Naive thymus-derived CD4-positive, alpha-beta T cell (primary cell): ENCODE measurements around the gene PAH. TPM values are rescaled to one million over a fixed set of nuclear protein-coding genes. Genes with fewer than 3 reads are reported as not detected.
A peak's percentile ranks its signal among the peaks of the same experiment; 100 is the strongest.

Experiments
- ATAC-seq: fragments of 150-1000 bp; cut with Tn5 transposase; 2 replicates; pipeline ENCODE4 v1.10.0; 2021; ENCODE audit warnings: mild to moderate bottlenecking, moderate library complexity
- CTCF ChIA-PET: fragments of 350-600 bp; sonication (Branson Sonifier 250); formaldehyde crosslinking; loops from one replicate; lab custom pipeline; 2021; ENCODE audit warnings: antibody characterized with exemption; lab: Charles Lee
- POLR2A ChIA-PET: fragments of 350-600 bp; sonication (Branson Sonifier 250); formaldehyde crosslinking; loops from one replicate; lab custom pipeline; 2021; ENCODE audit warnings: antibody characterized with exemption, inconsistent platforms; lab: Charles Lee
- DNase-seq, 9 donors: peaks; one replicate each; pipeline versions ENCODE4 v3.0.0 to v3.0.0-alpha.2; 2020 to 2022; ENCODE audit warnings: mixed read lengths in 1 of 9
- H3K27ac ChIP-seq: one replicate; pipeline ENCODE4 v1.7.0; 2013; ENCODE audit warnings: mild to moderate bottlenecking, low read depth, low read length, moderate library complexity
- H3K27me3 ChIP-seq, 2 donors: one replicate each; pipeline ENCODE4 v1.7.0; 2013; ENCODE audit warnings: low read length in 2 of 2, mild to moderate bottlenecking in 2 of 2, moderate library complexity in 2 of 2; ENCODE audit not compliant: control insufficient read depth in 2 of 2, insufficient read depth in 2 of 2
- H3K36me3 ChIP-seq, 3 experiments: 1 replicate in 2 of 3; 2 replicates in 1 of 3; pipeline ENCODE4 v1.7.0; 2013; ENCODE audit warnings: low read length in 3 of 3, mild to moderate bottlenecking in 3 of 3, moderate library complexity in 1 of 3; ENCODE audit not compliant: insufficient read depth in 3 of 3, control insufficient read depth in 2 of 3
- H3K4me1 ChIP-seq, 2 donors: one replicate each; pipeline ENCODE4 v1.7.0; 2013; ENCODE audit warnings: low read length in 2 of 2, mild to moderate bottlenecking in 2 of 2, moderate library complexity in 1 of 2; ENCODE audit not compliant: control insufficient read depth in 2 of 2, insufficient read depth in 2 of 2
- H3K4me3 ChIP-seq: 2 replicates; pipeline ENCODE4 v1.7.0; 2013; ENCODE audit warnings: mild to moderate bottlenecking, low read length
- H3K9me3 ChIP-seq, 3 experiments: 1 replicate in 2 of 3; 2 replicates in 1 of 3; pipeline ENCODE4 v1.7.0; 2013; ENCODE audit warnings: low read length in 3 of 3; ENCODE audit not compliant: control insufficient read depth in 2 of 3
- H3K27ac Mint-ChIP-seq, 9 donors: one replicate each; pipeline ENCODE4 v1.8.0; 2020 to 2022; ENCODE audit warnings: mixed read lengths in 9 of 9, mild to moderate bottlenecking in 8 of 9, moderate library complexity in 5 of 9, inconsistent platforms in 2 of 9
- H3K27me3 Mint-ChIP-seq, 5 donors: one replicate each; pipeline ENCODE4 v1.8.0; 2021 to 2022; ENCODE audit warnings: mixed read lengths in 5 of 5, mild to moderate bottlenecking in 1 of 5
- H3K36me3 Mint-ChIP-seq, 5 donors: one replicate each; pipeline ENCODE4 v1.8.0; 2020 to 2022; ENCODE audit warnings: mixed read lengths in 5 of 5, mild to moderate bottlenecking in 3 of 5, inconsistent platforms in 1 of 5
- H3K4me1 Mint-ChIP-seq, 7 donors: one replicate each; pipeline ENCODE4 v1.8.0; 2020 to 2022; ENCODE audit warnings: mixed read lengths in 7 of 7, mild to moderate bottlenecking in 3 of 7, inconsistent platforms in 1 of 7
- H3K4me3 Mint-ChIP-seq, 10 donors: one replicate each; pipeline ENCODE4 v1.8.0; 2020 to 2022; ENCODE audit warnings: mild to moderate bottlenecking in 10 of 10, mixed read lengths in 10 of 10, moderate library complexity in 6 of 10, inconsistent platforms in 2 of 10
- H3K9me3 Mint-ChIP-seq, 11 donors: one replicate each; pipeline ENCODE4 v1.8.0; 2020 to 2022; ENCODE audit warnings: mixed read lengths in 11 of 11, mild to moderate bottlenecking in 4 of 11, inconsistent platforms in 1 of 11, moderate library complexity in 1 of 11
- intact Hi-C, 2 donors: fragments of 100-400 bp; cut with micrococcal nuclease; formaldehyde crosslinking; loops; one replicate each; pipeline ENCODE4 v1.15.1; 2023
- polyA plus RNA-seq, 2 donors: library from polyadenylated mRNA; unstranded; fragments of 300-500 nt; fragmentation: Illumina TruSeq; gene quantifications; one replicate each; pipeline ENCODE4 v1.2.3, GENCODE V29; 2021
- total RNA-seq, 6 experiments: library from RNA in 5 of 6; stranded (reverse) in 5 of 6; gene quantifications; 1 replicate in 5 of 6; 2 replicates in 1 of 6; pipeline ENCODE4 v1.2.3 and lab custom pipeline; 2021 to 2026

PAH gene
- total and polyA plus RNA-seq, 7 experiments from 2014 or later: not detected

GRCh38 chr12:102953221-102953620 is 36.2 kb upstream of the PAH start:
- POLR2A ChIA-PET: no interaction called here
- Histone ChIP-seq H3K4me1 (no peaks in the 10 kb centered on the region), H3K36me3 (no peaks in the 10 kb centered on the region), H3K9me3 (no peaks in the 10 kb centered on the region), H3K27me3 (no peaks in the 10 kb centered on the region), H3K27ac (no peak overlapping the region), H3K4me3 (no peak overlapping the region)
- peaks cover 78 to 86% (median 81%) of the 10 kb centered on the region in 5 donors for H3K27me3 Mint-ChIP-seq
- H3K36me3 Mint-ChIP-seq: peaks cover 0 to 11% (median 0%) of the 10 kb centered on the region in 5 donors
- intact Hi-C loops: loop anchor here in 1 of 2 donors (10.0 kb wide), 1 partner anchor 322 kb away; no protein-coding TSS in a partner anchor
- CTCF ChIA-PET: no interaction called here
- no peak for DNase-seq
- H3K27ac Mint-ChIP-seq: no peak overlapping the region
- peaks cover 0 to 37% (median 17%) of the 10 kb centered on the region in 7 donors for H3K4me1 Mint-ChIP-seq
- H3K4me3 Mint-ChIP-seq: peak overlapping the region in 1 of 10 donors; percentile 14
- ATAC-seq: no peak
- peaks cover 0 to 1% (median 0%) of the 10 kb centered on the region in 11 donors for H3K9me3 Mint-ChIP-seq

- H3K9me3 ChIP-seq: no peaks in the 10 kb centered on the region
- peaks cover 0 to 2% (median 0%) of the 10 kb centered on the region in 11 donors for H3K9me3 Mint-ChIP-seq
- no peak for ATAC-seq
- intact Hi-C loops: loop anchor here in 1 of 2 donors (10.0 kb wide), 1 partner anchor 323 kb away; no protein-coding TSS in a partner anchor
- DNase-seq: no peak
- H3K4me1 ChIP-seq: no peaks in the 10 kb centered on the region
- H3K4me1 Mint-ChIP-seq: peaks cover 0 to 28% (median 9%) of the 10 kb centered on the region in 7 donors
- no peak overlapping the region for H3K27ac Mint-ChIP-seq
- peak overlapping the region in 1 of 10 donors; percentile 21 for H3K4me3 Mint-ChIP-seq
- H3K36me3 ChIP-seq: no peaks in the 10 kb centered on the region
- POLR2A ChIA-PET: no interaction called here
- peaks cover 79 to 88% (median 83%) of the 10 kb centered on the region in 5 donors for H3K27me3 Mint-ChIP-seq
- H3K36me3 Mint-ChIP-seq: peaks cover 0 to 11% (median 0%) of the 10 kb centered on the region in 5 donors
- no peak overlapping the region for H3K4me3 ChIP-seq
- CTCF ChIA-PET: no interaction called here
- no peaks in the 10 kb centered on the region for H3K27me3 ChIP-seq
- H3K27ac ChIP-seq: no peak overlapping the region
These were observed 34.8 kb upstream of the PAH start for GRCh38 chr12:102951841-102952240.

- no peak for DNase-seq
- H3K4me3 Mint-ChIP-seq: peak overlapping the region in 2 of 10 donors; percentile 29 to 60
- H3K4me1 Mint-ChIP-seq: peaks cover 0 to 24% (median 7%) of the 10 kb centered on the region in 7 donors
- intact Hi-C loops: loop anchor here in 1 of 2 donors (10.0 kb wide), 1 partner anchor 324 kb away; no protein-coding TSS in a partner anchor
- ChIA-PET POLR2A (no interaction called here), CTCF (interaction anchor here (1.5 kb wide), 1 partner anchor 553 kb away, joined by 5 read pairs; no protein-coding TSS in a partner anchor)
- H3K9me3 ChIP-seq: no peaks in the 10 kb centered on the region
- no peak for ATAC-seq
- no peaks in the 10 kb centered on the region for H3K4me1 ChIP-seq
- H3K27me3 ChIP-seq: no peaks in the 10 kb centered on the region
- no peak overlapping the region for H3K27ac ChIP-seq
- H3K4me3 ChIP-seq: no peak overlapping the region
- H3K9me3 Mint-ChIP-seq: peaks cover 0 to 2% (median 0%) of the 10 kb centered on the region in 11 donors
- peaks cover 75 to 88% (median 78%) of the 10 kb centered on the region in 5 donors for H3K27me3 Mint-ChIP-seq
- H3K27ac Mint-ChIP-seq: no peak overlapping the region
- H3K36me3 ChIP-seq: no peaks in the 10 kb centered on the region
- peaks cover 0 to 11% (median 0%) of the 10 kb centered on the region in 5 donors for H3K36me3 Mint-ChIP-seq
These were observed 34.0 kb upstream of the PAH start for GRCh38 chr12:102950950-102951619.

- peaks cover 67 to 82% (median 71%) of the 10 kb centered on the region in 5 donors for H3K27me3 Mint-ChIP-seq
- ChIA-PET CTCF (interaction anchor here (1.5 kb wide), 1 partner anchor 554 kb away, joined by 5 read pairs; no protein-coding TSS in a partner anchor), POLR2A (no interaction called here)
- H3K27ac Mint-ChIP-seq: no peak overlapping the region
- H3K9me3 ChIP-seq: no peaks in the 10 kb centered on the region
- H3K4me3 ChIP-seq: no peak overlapping the region
- no peaks in the 10 kb centered on the region for H3K27me3 ChIP-seq
- DNase-seq (no peak), ATAC-seq (no peak)
- peaks cover 0 to 2% (median 0%) of the 10 kb centered on the region in 11 donors for H3K9me3 Mint-ChIP-seq
- H3K27ac ChIP-seq: no peak overlapping the region
- no peaks in the 10 kb centered on the region for H3K4me1 ChIP-seq
- peaks cover 0 to 8% (median 0%) of the 10 kb centered on the region in 5 donors for H3K36me3 Mint-ChIP-seq
- intact Hi-C loops: loop anchor here in 1 of 2 donors (10.0 kb wide), 1 partner anchor 324 kb away; no protein-coding TSS in a partner anchor
- peaks cover 0 to 24% (median 4%) of the 10 kb centered on the region in 7 donors for H3K4me1 Mint-ChIP-seq
- peak overlapping the region in 2 of 10 donors; percentile 29 to 60 for H3K4me3 Mint-ChIP-seq
- no peaks in the 10 kb centered on the region for H3K36me3 ChIP-seq
These were observed 33.3 kb upstream of the PAH start for GRCh38 chr12:102950107-102950949.

GRCh38 chr12:102948941-102949352 is 31.9 kb upstream of the PAH start:
- Histone ChIP-seq H3K36me3 (no peaks in the 10 kb centered on the region), H3K4me1 (no peaks in the 10 kb centered on the region), H3K27me3 (no peaks in the 10 kb centered on the region), H3K27ac (no peak overlapping the region), H3K9me3 (no peaks in the 10 kb centered on the region), H3K4me3 (no peak overlapping the region)
- ChIA-PET CTCF (interaction anchor here (0.8 to 2.1 kb wide), 5 partner anchors 13 to 599 kb away, joined by 3 to 33 read pairs (median 4); no protein-coding TSS in a partner anchor), POLR2A (no interaction called here)
- ATAC-seq (no peak), DNase-seq (peak in 5 of 9 donors; percentile 31 to 48 (median 43))
- intact Hi-C loops: loop anchor here (1.0 to 2.0 kb wide), 4 partner anchors 66 to 680 kb away; no protein-coding TSS in a partner anchor
- Mint-ChIP-seq H3K27me3 (peaks cover 60 to 74% (median 61%) of the 10 kb centered on the region in 5 donors), H3K4me3 (no peak overlapping the region), H3K27ac (no peak overlapping the region), H3K4me1 (peaks cover 0 to 14% (median 4%) of the 10 kb centered on the region in 7 donors), H3K36me3 (peaks cover 0 to 3% (median 0%) of the 10 kb centered on the region in 5 donors), H3K9me3 (peaks cover 0 to 2% (median 0%) of the 10 kb centered on the region in 11 donors)

GRCh38 chr12:102946042-102946441 is 29.0 kb upstream of the PAH start:
- ChIA-PET POLR2A (no interaction called here), CTCF (no interaction called here)
- Mint-ChIP-seq H3K36me3 (no peaks in the 10 kb centered on the region), H3K27ac (no peak overlapping the region), H3K27me3 (peaks cover 39 to 54% (median 45%) of the 10 kb centered on the region in 5 donors), H3K4me3 (no peak overlapping the region), H3K9me3 (peaks cover 0 to 4% (median 2%) of the 10 kb centered on the region in 11 donors), H3K4me1 (peaks cover 0 to 5% (median 4%) of the 10 kb centered on the region in 7 donors)
- no peaks in the 10 kb centered on the region for H3K27me3 ChIP-seq
- intact Hi-C loops: no loop called here
- no peaks in the 10 kb centered on the region for H3K36me3 ChIP-seq
- ATAC-seq (no peak), DNase-seq (no peak)
- H3K4me3 ChIP-seq: no peak overlapping the region
- no peaks in the 10 kb centered on the region for H3K9me3 ChIP-seq
- H3K4me1 ChIP-seq: no peaks in the 10 kb centered on the region
- H3K27ac ChIP-seq: no peak overlapping the region
